Thyroid gland (tissue), 4 donors: ENCODE measurements around the gene IL17RD.

ENCODE experiments used
- CTCF ChIP-seq, 6 experiments: fragments of 200-600 bp in 3 of 6; fragments of 450-650 bp in 3 of 6; sonication (generic) in 3 of 6; IDR thresholded peaks; one replicate each; pipeline ENCODE4 v1.5.1; 2016 to 2019; ENCODE audit warnings: antibody characterized with exemption in 6 of 6, mild to moderate bottlenecking in 2 of 6, inconsistent platforms in 1 of 6, moderate library complexity in 1 of 6
- POLR2A ChIP-seq, 2 donors: fragments of 450-650 bp; IDR thresholded peaks; one replicate each; pipeline ENCODE4 v1.6.1; 2017; ENCODE audit warnings: antibody characterized with exemption in 2 of 2, mild to moderate bottlenecking in 2 of 2, moderate library complexity in 1 of 2

GRCh38 chr3:57192028-57192427 is 26.9 kb upstream of the IL17RD start:
- no peak for TF ChIP-seq CTCF (IDR thresholded peaks at IDR 0.05)
- no peak for TF ChIP-seq POLR2A (IDR thresholded peaks at IDR 0.05)
